ENCODE results near the gene CELSR1. TPM values are rescaled to one million over a fixed set of nuclear protein-coding genes. Genes with fewer than 3 reads are reported as not detected.

Gene CELSR1
- polyA plus RNA-seq, 1 experiment: 1.0 TPM

- DNase-seq (ENCODE audit: low read depth): no peak
- Histone ChIP-seq H3K4me3 (ENCODE audit: low read depth, low read length) (no peak overlapping the region), H3K36me3 (ENCODE audit: control insufficient read depth, insufficient read depth, low read length) (no peaks in the 10 kb centered on the region), H3K27me3 (ENCODE audit: control insufficient read depth, insufficient read depth, low read length) (peaks cover 2% of the 10 kb centered on the region; the same call in 1 of the 2 replicates)
- POLR2A ChIA-PET: no interaction called here
- no peak for TF ChIP-seq CTCF (IDR thresholded peaks at IDR 0.05; ENCODE audit: insufficient read depth, low read depth, low read length)
- CTCF ChIA-PET: no interaction called here
Measured at GRCh38 chr22:46478083-46478551, 59.3 kb downstream of the CELSR1 start.

- POLR2A ChIA-PET: no interaction called here
- H3K27me3 ChIP-seq (ENCODE audit: control insufficient read depth, insufficient read depth, low read length): peaks cover 2% of the 10 kb centered on the region; the same call in 1 of the 2 replicates
- CTCF ChIA-PET: interaction anchor here (1.2 to 1.4 kb wide), 2 partner anchors 12 to 24 kb away, joined by 3 read pairs; no protein-coding TSS in a partner anchor
- DNase-seq (ENCODE audit: low read depth): no peak
- no peak for TF ChIP-seq CTCF (IDR thresholded peaks at IDR 0.05; ENCODE audit: insufficient read depth, low read depth, low read length)
- H3K36me3 ChIP-seq (ENCODE audit: control insufficient read depth, insufficient read depth, low read length): no peaks in the 10 kb centered on the region
- H3K4me3 ChIP-seq (ENCODE audit: low read depth, low read length): no peak overlapping the region
Measured at GRCh38 chr22:46476547-46476941, 60.9 kb downstream of the CELSR1 start.

GRCh38 chr22:46473896-46474557, 63.4 kb downstream of the CELSR1 start:
- DNase-seq (ENCODE audit: low read depth): no peak
- CTCF ChIA-PET: interaction anchor here (0.9 kb wide), 1 partner anchor 68 kb away, joined by 3 read pairs; no protein-coding TSS in a partner anchor

GRCh38 chr22:46473021-46473779, 64.2 kb downstream of the CELSR1 start:
- Histone ChIP-seq H3K36me3 (ENCODE audit: control insufficient read depth, insufficient read depth, low read length) (no peaks in the 10 kb centered on the region), H3K27me3 (ENCODE audit: control insufficient read depth, insufficient read depth, low read length) (peaks cover 2% of the 10 kb centered on the region; the same call in 1 of the 2 replicates), H3K4me3 (ENCODE audit: low read depth, low read length) (no peak overlapping the region)
- ChIA-PET POLR2A (no interaction called here), CTCF (interaction anchor here (0.6 kb wide), 1 partner anchor 396 kb away, joined by 3 read pairs; no protein-coding TSS in a partner anchor)
- no peak for DNase-seq (ENCODE audit: low read depth)
- TF ChIP-seq CTCF (IDR thresholded peaks at IDR 0.05; ENCODE audit: insufficient read depth, low read depth, low read length): no peak

More at GRCh38 chr22:46473896-46474557, 63.4 kb downstream of the CELSR1 start:
- POLR2A ChIA-PET: no interaction called here
- Histone ChIP-seq H3K4me3 (ENCODE audit: low read depth, low read length) (no peak overlapping the region), H3K27me3 (ENCODE audit: control insufficient read depth, insufficient read depth, low read length) (peaks cover 2% of the 10 kb centered on the region; the same call in 1 of the 2 replicates), H3K36me3 (ENCODE audit: control insufficient read depth, insufficient read depth, low read length) (no peaks in the 10 kb centered on the region)
- no peak for TF ChIP-seq CTCF (IDR thresholded peaks at IDR 0.05; ENCODE audit: insufficient read depth, low read depth, low read length)

GRCh38 chr22:46472722-46473016, 64.8 kb downstream of the CELSR1 start:
- Histone ChIP-seq H3K4me3 (ENCODE audit: low read depth, low read length) (no peak overlapping the region), H3K27me3 (ENCODE audit: control insufficient read depth, insufficient read depth, low read length) (peaks cover 2% of the 10 kb centered on the region; the same call in 1 of the 2 replicates), H3K36me3 (ENCODE audit: control insufficient read depth, insufficient read depth, low read length) (no peaks in the 10 kb centered on the region)
- CTCF ChIA-PET: interaction anchor here (0.6 kb wide), 1 partner anchor 395 kb away, joined by 3 read pairs; no protein-coding TSS in a partner anchor
- DNase-seq (ENCODE audit: low read depth): no peak
- TF ChIP-seq CTCF (IDR thresholded peaks at IDR 0.05; ENCODE audit: insufficient read depth, low read depth, low read length): no peak
- POLR2A ChIA-PET: no interaction called here
